K562 (cell line): Measurements from ENCODE around the gene DNASE1L1. TPM values are rescaled to one million over a fixed set of nuclear protein-coding genes. Genes with fewer than 3 reads are reported as not detected.

Source experiments
- CBX8 ChIP-seq: fragments of 200-600 bp; sonication (generic); IDR thresholded peaks from 2 replicates; pipeline ENCODE4 v1.6.1; 2012; ENCODE audit warnings: borderline replicate concordance, mixed run types, low read depth, mild to moderate bottlenecking, moderate library complexity, mixed read lengths, low read length, control low read depth, inconsistent platforms; ENCODE audit not compliant: poor library complexity, severe bottlenecking; ENCODE audit errors: extremely low read depth
- polyA plus RNA-seq, 8 experiments: library from polyadenylated mRNA; depleted of rRNA in 4 of 8; stranded (reverse) in 5 of 8; unstranded in 3 of 8; fragments of >200 nt; fragmentation: Nextera tagmentation in 2 of 8; fragmentation: Illumina TruSeq in 1 of 8; extraction: Ambion mirVana in 2 of 8; extraction: Trizol in 1 of 8; gene quantifications; 2 replicates each; pipeline versions ENCODE4 v1.2.1 to v1.2.3, GENCODE V29; 2011 to 2014; ENCODE audit warnings: inconsistent platforms in 1 of 8, missing spikeins in 1 of 8
- total RNA-seq, 7 experiments: library from RNA; depleted of rRNA in 6 of 7; stranded (reverse); fragments of >200 nt in 6 of 7; fragmentation: Illumina TruSeq in 2 of 7; extraction: Trizol in 2 of 7; gene quantifications; 2 replicates each; pipeline versions ENCODE4 v1.2.1 to v1.2.3, GENCODE V29; 2011 to 2021; ENCODE audit warnings: low replicate concordance in 1 of 7
- TF ChIP-seq, protein P1 (sequence below): fragments of 200-800 bp; sonication (Bioruptor generic); IDR thresholded peaks from 2 replicates; pipeline ENCODE4 v1.6.1; 2016; ENCODE audit warnings: missing genetic modification characterization, missing compliant biosample characterization
- TF ChIP-seq, protein P2 (sequence below): fragments of 250-450 bp; sonication (Bioruptor Pico); IDR thresholded peaks from 2 replicates; pipeline ENCODE4 v1.8.0; 2022; ENCODE audit warnings: moderate library complexity, mild to moderate bottlenecking, inconsistent platforms

The DNASE1L1 gene
- total and polyA plus RNA-seq, 9 of the 15 experiments (the other 6 are each of a cell fraction or from before 2014, with no cell fraction given): 0.73 to 12.6 (median 7.9) TPM

DNA sequence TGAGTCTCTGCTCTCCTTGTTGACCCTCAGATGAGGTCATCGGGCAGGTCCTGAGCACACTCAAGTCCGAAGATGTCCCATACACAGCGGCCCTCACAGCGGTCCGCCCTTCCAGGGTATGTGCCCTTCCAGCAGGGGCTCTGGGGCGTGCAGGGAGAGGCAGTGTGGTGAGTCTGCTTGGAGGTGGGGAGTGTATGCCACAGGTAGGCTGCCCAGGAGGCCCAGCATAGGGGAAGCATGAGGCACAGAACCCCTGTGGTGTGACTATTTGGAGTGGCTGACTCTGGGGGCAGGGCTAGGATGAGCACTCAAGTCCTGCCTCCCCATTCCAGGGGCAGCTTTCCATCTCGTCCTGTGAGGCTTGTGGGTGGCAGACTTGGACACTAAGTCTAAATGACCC, 24.6 kb upstream of the DNASE1L1 start (continued):
- no peak for TF ChIP-seq CBX8
- TF ChIP-seq, protein P1, sequence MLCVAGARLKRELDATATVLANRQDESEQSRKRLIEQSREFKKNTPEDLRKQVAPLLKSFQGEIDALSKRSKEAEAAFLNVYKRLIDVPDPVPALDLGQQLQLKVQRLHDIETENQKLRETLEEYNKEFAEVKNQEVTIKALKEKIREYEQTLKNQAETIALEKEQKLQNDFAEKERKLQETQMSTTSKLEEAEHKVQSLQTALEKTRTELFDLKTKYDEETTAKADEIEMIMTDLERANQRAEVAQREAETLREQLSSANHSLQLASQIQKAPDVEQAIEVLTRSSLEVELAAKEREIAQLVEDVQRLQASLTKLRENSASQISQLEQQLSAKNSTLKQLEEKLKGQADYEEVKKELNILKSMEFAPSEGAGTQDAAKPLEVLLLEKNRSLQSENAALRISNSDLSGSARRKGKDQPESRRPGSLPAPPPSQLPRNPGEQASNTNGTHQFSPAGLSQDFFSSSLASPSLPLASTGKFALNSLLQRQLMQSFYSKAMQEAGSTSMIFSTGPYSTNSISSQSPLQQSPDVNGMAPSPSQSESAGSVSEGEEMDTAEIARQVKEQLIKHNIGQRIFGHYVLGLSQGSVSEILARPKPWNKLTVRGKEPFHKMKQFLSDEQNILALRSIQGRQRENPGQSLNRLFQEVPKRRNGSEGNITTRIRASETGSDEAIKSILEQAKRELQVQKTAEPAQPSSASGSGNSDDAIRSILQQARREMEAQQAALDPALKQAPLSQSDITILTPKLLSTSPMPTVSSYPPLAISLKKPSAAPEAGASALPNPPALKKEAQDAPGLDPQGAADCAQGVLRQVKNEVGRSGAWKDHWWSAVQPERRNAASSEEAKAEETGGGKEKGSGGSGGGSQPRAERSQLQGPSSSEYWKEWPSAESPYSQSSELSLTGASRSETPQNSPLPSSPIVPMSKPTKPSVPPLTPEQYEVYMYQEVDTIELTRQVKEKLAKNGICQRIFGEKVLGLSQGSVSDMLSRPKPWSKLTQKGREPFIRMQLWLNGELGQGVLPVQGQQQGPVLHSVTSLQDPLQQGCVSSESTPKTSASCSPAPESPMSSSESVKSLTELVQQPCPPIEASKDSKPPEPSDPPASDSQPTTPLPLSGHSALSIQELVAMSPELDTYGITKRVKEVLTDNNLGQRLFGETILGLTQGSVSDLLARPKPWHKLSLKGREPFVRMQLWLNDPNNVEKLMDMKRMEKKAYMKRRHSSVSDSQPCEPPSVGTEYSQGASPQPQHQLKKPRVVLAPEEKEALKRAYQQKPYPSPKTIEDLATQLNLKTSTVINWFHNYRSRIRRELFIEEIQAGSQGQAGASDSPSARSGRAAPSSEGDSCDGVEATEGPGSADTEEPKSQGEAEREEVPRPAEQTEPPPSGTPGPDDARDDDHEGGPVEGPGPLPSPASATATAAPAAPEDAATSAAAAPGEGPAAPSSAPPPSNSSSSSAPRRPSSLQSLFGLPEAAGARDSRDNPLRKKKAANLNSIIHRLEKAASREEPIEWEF (CRISPR knock-in tag): no peak
- TF ChIP-seq, protein P2, sequence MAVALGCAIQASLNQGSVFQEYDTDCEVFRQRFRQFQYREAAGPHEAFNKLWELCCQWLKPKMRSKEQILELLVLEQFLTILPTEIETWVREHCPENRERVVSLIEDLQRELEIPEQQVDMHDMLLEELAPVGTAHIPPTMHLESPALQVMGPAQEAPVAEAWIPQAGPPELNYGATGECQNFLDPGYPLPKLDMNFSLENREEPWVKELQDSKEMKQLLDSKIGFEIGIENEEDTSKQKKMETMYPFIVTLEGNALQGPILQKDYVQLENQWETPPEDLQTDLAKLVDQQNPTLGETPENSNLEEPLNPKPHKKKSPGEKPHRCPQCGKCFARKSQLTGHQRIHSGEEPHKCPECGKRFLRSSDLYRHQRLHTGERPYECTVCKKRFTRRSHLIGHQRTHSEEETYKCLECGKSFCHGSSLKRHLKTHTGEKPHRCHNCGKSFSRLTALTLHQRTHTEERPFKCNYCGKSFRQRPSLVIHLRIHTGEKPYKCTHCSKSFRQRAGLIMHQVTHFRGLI (CRISPR knock-in tag): no peak
- TF ChIP-seq, all 486 proteins: peak for 0
